Endothelial cell of umbilical vein (primary cell): ENCODE results near the gene LEO1. TPM values are rescaled to one million over a fixed set of nuclear protein-coding genes. Genes with fewer than 3 reads are reported as not detected.

Experiments used
- BruUV-seq: library from RNA; stranded (reverse); fragments of 400-500 nt; replicated peaks from 2 replicates; lab custom pipeline; 2021; lab: Mats Ljungman, UMichigan
- CTCF ChIA-PET: fragments of 300-600, 350-600 bp; sonication (Branson Sonifier 250); formaldehyde crosslinking; loops from one replicate; lab custom pipeline; 2021; ENCODE audit warnings: antibody characterized with exemption, inconsistent platforms; lab: Charles Lee
- POLR2A ChIA-PET: fragments of 300-600, 350-600 bp; sonication (Branson Sonifier 250); formaldehyde crosslinking; loops from one replicate; lab custom pipeline; 2021; ENCODE audit warnings: antibody characterized with exemption, inconsistent platforms; lab: Charles Lee
- DNase-seq: peaks from one replicate; pipeline ENCODE4 v3.0.0-alpha.2; 2011; ENCODE audit warnings: low read depth, low spot score
- FAIRE-seq: peaks from 2 replicates; lab custom pipeline; 2011; peaks lifted over from hg19 to GRCh38; lab: Jason Lieb, UNC
- H2AFZ ChIP-seq: 2 replicates; pipeline ENCODE4 v1.6.0; 2012; ENCODE audit warnings: low read depth, low read length, control low read depth, inconsistent platforms
- H3K27ac ChIP-seq: 2 replicates; pipeline ENCODE4 v1.5.1; 2011; ENCODE audit warnings: low read depth, mild to moderate bottlenecking, control low read depth, low read length, moderate library complexity; ENCODE audit not compliant: insufficient read depth
- H3K27me3 ChIP-seq, 2 experiments: 2 replicates each; pipeline versions ENCODE4 v1.6.0 to v1.6.1; 2011; ENCODE audit warnings: low read length in 2 of 2, mixed read lengths in 1 of 2; ENCODE audit not compliant: control insufficient read depth in 2 of 2, insufficient read depth in 2 of 2
- H3K36me3 ChIP-seq, 2 experiments: 2 replicates in 1 of 2; 3 replicates in 1 of 2; pipeline ENCODE4 v1.5.1; 2011; ENCODE audit warnings: low read length in 2 of 2, mild to moderate bottlenecking in 1 of 2, moderate library complexity in 1 of 2; ENCODE audit not compliant: control insufficient read depth in 2 of 2, insufficient read depth in 2 of 2; ENCODE audit errors: extremely low read depth in 1 of 2
- H3K4me1 ChIP-seq: 3 replicates; pipeline ENCODE4 v1.5.1; 2011; ENCODE audit warnings: mild to moderate bottlenecking, low read length; ENCODE audit not compliant: control insufficient read depth, insufficient read depth; ENCODE audit errors: extremely low read depth
- H3K4me2 ChIP-seq: 2 replicates; pipeline ENCODE4 v1.6.1; 2011; ENCODE audit warnings: low read length, control low read depth, mixed read lengths; ENCODE audit not compliant: insufficient read depth
- H3K4me3 ChIP-seq, 3 experiments: fragments of 200-600 bp in 1 of 3; sonication (generic), shearing (Covaris generic) in 1 of 3; replicated peaks in 1 of 3; 2 replicates each; pipeline ENCODE4 v1.5.1; 2011 to 2016; ENCODE audit warnings: control low read depth in 3 of 3, low read length in 3 of 3, mild to moderate bottlenecking in 2 of 3, inconsistent platforms in 1 of 3, low read depth in 1 of 3, moderate library complexity in 1 of 3; ENCODE audit not compliant: insufficient read depth in 1 of 3
- H3K79me2 ChIP-seq: 2 replicates; pipeline ENCODE4 v1.6.0; 2012; ENCODE audit warnings: low read length, inconsistent platforms; ENCODE audit not compliant: control insufficient read depth, insufficient read depth
- H3K9ac ChIP-seq: replicated peaks from 2 replicates; pipeline ENCODE3; 2011; ENCODE audit warnings: low read length, control low read depth; ENCODE audit not compliant: insufficient read depth; ENCODE audit errors: extremely low read depth
- H3K9me1 ChIP-seq: replicated peaks from 3 replicates; pipeline ENCODE4 v1.6.0; 2011; ENCODE audit warnings: mild to moderate bottlenecking, low read length; ENCODE audit not compliant: control insufficient read depth, insufficient read depth; ENCODE audit errors: extremely low read depth
- H3K9me3 ChIP-seq: replicated peaks from 2 replicates; pipeline ENCODE4 v1.5.1; 2012; ENCODE audit warnings: low read length, inconsistent platforms; ENCODE audit not compliant: control insufficient read depth, insufficient read depth
- H4K20me1 ChIP-seq: replicated peaks from 2 replicates; pipeline ENCODE3; 2011; ENCODE audit warnings: mild to moderate bottlenecking, low read length; ENCODE audit not compliant: control insufficient read depth, insufficient read depth; ENCODE audit errors: extremely low read depth
- CTCF ChIP-seq, 2 donors: IDR thresholded peaks; 1 replicate in 1 of 2; 2 replicates in 1 of 2; pipeline ENCODE4 v1.5.1; 2011; ENCODE audit warnings: low read length in 2 of 2, mild to moderate bottlenecking in 2 of 2, moderate library complexity in 2 of 2, control low read depth in 1 of 2, inconsistent platforms in 1 of 2, low read depth in 1 of 2; ENCODE audit not compliant: insufficient read depth in 1 of 2; ENCODE audit errors: extremely low read depth in 1 of 2
- EZH2 ChIP-seq: IDR thresholded peaks from 2 replicates; pipeline ENCODE4 v1.6.1; 2012; ENCODE audit warnings: borderline replicate concordance, low read depth, mild to moderate bottlenecking, moderate library complexity, low read length, inconsistent platforms; ENCODE audit not compliant: severe bottlenecking
- FOS ChIP-seq: IDR thresholded peaks from 2 replicates; pipeline ENCODE4 v1.6.1; 2011; ENCODE audit warnings: mild to moderate bottlenecking, low read length, moderate library complexity, borderline replicate concordance; ENCODE audit not compliant: insufficient read depth
- GATA2 ChIP-seq: IDR thresholded peaks from 2 replicates; pipeline ENCODE4 v1.7.0; 2011; ENCODE audit warnings: low read depth, mild to moderate bottlenecking, moderate library complexity, mixed read lengths, low read length; ENCODE audit not compliant: insufficient read length, insufficient read depth
- JUN ChIP-seq: IDR thresholded peaks from 2 replicates; pipeline ENCODE4 v1.6.1; 2011; ENCODE audit warnings: borderline replicate concordance, low read depth; ENCODE audit not compliant: insufficient read length, insufficient read depth
- MAX ChIP-seq: IDR thresholded peaks from 2 replicates; pipeline ENCODE4 v1.6.1; 2011; ENCODE audit not compliant: insufficient read depth, insufficient read length
- MYC ChIP-seq: IDR thresholded peaks from one replicate; pipeline ENCODE4 v1.6.1; 2011; ENCODE audit warnings: mild to moderate bottlenecking, low read depth, low read length
- POLR2A ChIP-seq: IDR thresholded peaks from 2 replicates; pipeline ENCODE4 v1.6.1; 2012; ENCODE audit warnings: low read depth, mild to moderate bottlenecking, control low read depth, low read length
- POLR2AphosphoS5 ChIP-seq: IDR thresholded peaks from 2 replicates; pipeline ENCODE4 v1.6.1; 2012; ENCODE audit warnings: low read depth, mild to moderate bottlenecking, control low read depth, low read length, moderate library complexity; ENCODE audit not compliant: insufficient read depth
- dilution Hi-C: fragments of 300-500 bp; cut with MboI; formaldehyde crosslinking; loops from one replicate; pipeline ENCODE4 v1.15.0; 2019; ENCODE audit warnings: low sequenced_read_pairs; ENCODE audit not compliant: extremely low pct_ligation_motif_present
- intact Hi-C: fragments of 100-400 bp; cut with micrococcal nuclease; formaldehyde crosslinking; loops from one replicate; pipeline ENCODE4 v1.10.0; 2022
- polyA plus RNA-seq, 4 experiments: library from polyadenylated mRNA; depleted of rRNA in 3 of 4; stranded (reverse) in 3 of 4; unstranded in 1 of 4; fragments of >200 nt; gene quantifications; 2 replicates each; pipeline versions ENCODE4 v1.2.1 to v1.2.3, GENCODE V29; 2011 to 2012; ENCODE audit warnings: missing spikeins in 1 of 4
- total RNA-seq: library from RNA; stranded (reverse); gene quantifications from 2 replicates; pipeline ENCODE4 v1.2.3, GENCODE V29; 2021

The LEO1 gene
- total and polyA plus RNA-seq, 2 donors (not counting 3 experiments of a cell fraction or from before 2014, with no cell fraction given), result 1.3 to 28.0 TPM

DNA sequence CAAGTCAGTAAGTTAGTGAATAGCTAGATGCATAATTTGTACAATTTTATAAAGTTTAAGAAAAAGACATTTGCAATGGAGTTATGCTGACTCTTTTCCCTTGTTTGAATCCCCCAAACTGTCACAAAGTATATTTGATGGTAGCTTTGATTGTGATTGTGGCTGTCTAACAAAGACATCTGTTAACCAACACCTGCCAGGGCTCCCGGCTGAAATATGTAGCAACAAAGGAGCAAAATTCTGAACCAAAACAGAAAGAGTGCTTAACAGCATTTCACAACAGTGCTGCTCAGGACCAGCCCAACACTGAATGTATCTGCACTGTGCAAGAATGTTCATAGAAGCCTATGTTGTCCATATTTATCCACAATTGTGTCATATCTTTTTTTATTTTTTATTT is 39.4 kb downstream of the LEO1 start:
- Histone ChIP-seq H3K9me3 (no peaks in the 10 kb centered on the region), H3K27ac (no peak overlapping the region), H3K4me3 (no peak overlapping the region), H3K9ac (no peak overlapping the region), H3K79me2 (no peaks in the 10 kb centered on the region), H2AFZ (no peak overlapping the region), H3K4me2 (no peak overlapping the region), H4K20me1 (no peaks in the 10 kb centered on the region), H3K9me1 (no peaks in the 10 kb centered on the region), H3K36me3 (peaks cover 3 to 5% of the 10 kb centered on the region in 2 experiments), H3K4me1 (no peaks in the 10 kb centered on the region), H3K27me3 (no peaks in the 10 kb centered on the region)
- dilution Hi-C loops (no loop called here), intact Hi-C loops (no loop called here)
- DNase-seq (no peak), FAIRE-seq (no peak)
- ChIA-PET CTCF (no interaction called here), POLR2A (no interaction called here)
- no peak for TF ChIP-seq CTCF (IDR thresholded peaks at IDR 0.05; ENCODE audit: extremely low read depth in 1 of 2, insufficient read depth in 1 of 2, low read depth in 1 of 2, low read length in 2 of 2)
- no peak for TF ChIP-seq GATA2
- TF ChIP-seq MAX, result no peak
- no peak for TF ChIP-seq POLR2A
- no peak for TF ChIP-seq EZH2
- TF ChIP-seq MYC, result no peak
- no peak for TF ChIP-seq JUN
- no peak for TF ChIP-seq FOS
- no peak for TF ChIP-seq POLR2AphosphoS5
- no TSS peak for BruUV-seq
